GM19455 (cell line): Measurements from ENCODE around the gene PRAMEF11.

Experiments used
- ATAC-seq: cut with Tn5 transposase; IDR thresholded peaks from one replicate; pipeline ENCODE4 v1.9.1; 2021; ENCODE audit not compliant: unreplicated experiment

PRAMEF11 gene

DNA sequence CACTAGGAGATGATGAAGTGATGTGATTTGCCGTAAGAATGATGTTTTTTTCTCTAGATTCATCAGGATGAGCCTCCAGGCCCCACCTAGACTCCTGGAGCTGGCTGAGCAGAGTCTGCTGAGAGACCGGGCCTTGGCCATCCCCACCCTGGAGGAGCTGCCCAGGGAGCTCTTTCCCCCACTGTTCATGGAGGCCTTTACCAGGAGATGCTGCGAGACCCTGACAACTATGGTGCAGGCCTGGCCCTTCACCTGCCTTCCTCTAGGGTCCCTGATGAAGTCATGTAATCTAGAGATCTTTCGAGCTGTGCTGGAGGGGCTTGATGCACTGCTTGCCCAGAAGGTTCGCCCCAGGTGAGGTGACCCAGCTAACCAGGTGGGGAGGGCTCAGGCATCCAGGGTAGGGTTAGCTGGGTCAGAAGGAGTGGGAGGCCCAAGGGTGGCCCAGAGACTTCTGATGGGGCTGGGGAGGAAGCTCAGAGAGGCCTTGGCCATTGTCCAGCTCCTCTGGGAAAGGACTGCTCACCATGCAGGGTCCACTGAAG, 56.3 kb downstream of the PRAMEF11 start:
- ATAC-seq, result no peak
